ENCODE results near the gene PNLDC1. TPM values are rescaled to one million over a fixed set of nuclear protein-coding genes. Genes with fewer than 3 reads are reported as not detected.

PNLDC1 gene
- total RNA-seq, 4 donors from 2014 or later, result not detected

GRCh38 chr6:159754959-159755914 lies 44.8 kb upstream of the PNLDC1 start:
- Histone ChIP-seq H3K27me3 (no peaks in the 10 kb centered on the region), H3K36me3 (peaks cover 0 to 70% (median 5%) of the 10 kb centered on the region in 3 donors), H3K9me3 (no peaks in the 10 kb centered on the region), H3K27ac (no peak overlapping the region), H3K4me3 (no peak overlapping the region), H3K4me1 (no peaks in the 10 kb centered on the region)
- DNase-seq, result no peak
- TF ChIP-seq POLR2A (IDR thresholded peaks at IDR 0.05) (no peak), CTCF (IDR thresholded peaks at IDR 0.05) (no peak)

- Histone ChIP-seq H3K9me3 (no peaks in the 10 kb centered on the region), H3K27me3 (no peaks in the 10 kb centered on the region), H3K4me1 (peaks cover 0 to 8% (median 0%) of the 10 kb centered on the region in 4 donors), H3K4me3 (no peak overlapping the region), H3K27ac (no peak overlapping the region), H3K36me3 (peaks cover 0 to 57% (median 4%) of the 10 kb centered on the region in 3 donors)
- TF ChIP-seq CTCF (IDR thresholded peaks at IDR 0.05) (no peak), POLR2A (IDR thresholded peaks at IDR 0.05) (no peak)
- DNase-seq, result no peak
Observed at GRCh38 chr6:159756508-159756907, 43.6 kb upstream of the PNLDC1 start.

- Histone ChIP-seq H3K4me1 (peaks cover 0 to 13% (median 4%) of the 10 kb centered on the region in 4 donors), H3K27me3 (no peaks in the 10 kb centered on the region), H3K9me3 (no peaks in the 10 kb centered on the region), H3K4me3 (no peak overlapping the region), H3K27ac (no peak overlapping the region), H3K36me3 (peaks cover 0 to 39% (median 0%) of the 10 kb centered on the region in 3 donors)
- no peak for TF ChIP-seq POLR2A (IDR thresholded peaks at IDR 0.05)
- peak in 1 of 6 experiments; percentile 13 for TF ChIP-seq CTCF (IDR thresholded peaks at IDR 0.05)
- no peak for DNase-seq
Observed at GRCh38 chr6:159758031-159759001, 41.8 kb upstream of the PNLDC1 start.

- H3K36me3 ChIP-seq, result peaks cover 0 to 35% (median 0%) of the 10 kb centered on the region in 3 donors
- peaks cover 0 to 13% (median 4%) of the 10 kb centered on the region in 4 donors for H3K4me1 ChIP-seq
- no peak for DNase-seq
- no peaks in the 10 kb centered on the region for H3K9me3 ChIP-seq
- no peaks in the 10 kb centered on the region for H3K27me3 ChIP-seq
- H3K27ac ChIP-seq, result no peak overlapping the region
- no peak for TF ChIP-seq POLR2A (IDR thresholded peaks at IDR 0.05)
- TF ChIP-seq CTCF (IDR thresholded peaks at IDR 0.05), result no peak
- no peak overlapping the region for H3K4me3 ChIP-seq
Observed at GRCh38 chr6:159759645-159760044, 40.4 kb upstream of the PNLDC1 start.

GRCh38 chr6:159760602-159761057 lies 39.4 kb upstream of the PNLDC1 start:
- no peaks in the 10 kb centered on the region for H3K9me3 ChIP-seq
- peak overlapping the region in 2 of 4 donors; percentile 83 to 84 for H3K4me3 ChIP-seq
- peaks cover 0 to 32% (median 0%) of the 10 kb centered on the region in 3 donors for H3K36me3 ChIP-seq
- no peak for TF ChIP-seq POLR2A (IDR thresholded peaks at IDR 0.05)
- TF ChIP-seq CTCF (IDR thresholded peaks at IDR 0.05), result no peak
- H3K27me3 ChIP-seq, result no peaks in the 10 kb centered on the region
- peaks cover 0 to 13% (median 4%) of the 10 kb centered on the region in 4 donors for H3K4me1 ChIP-seq
- H3K27ac ChIP-seq, result peak overlapping the region in 3 of 4 donors; percentile 92 to 100 (median 98)
- no peak for DNase-seq
